Activated T-cell treated with anti-CD3 and anti-CD28 coated beads, Interleukin-2, amount 50 U/mL, for 72 hours (primary cell): Measurements from ENCODE around the gene AATK. TPM values are rescaled to one million over a fixed set of nuclear protein-coding genes. Genes with fewer than 3 reads are reported as not detected.

Experiments used
- ATAC-seq, 2 donors: fragments of 150-1000 bp; cut with Tn5 transposase; replicated peaks in 1 of 2; 2 replicates each; pipeline ENCODE4 v1.10.0; 2021; ENCODE audit warnings: moderate library complexity in 2 of 2, mild to moderate bottlenecking in 1 of 2
- DNase-seq, 2 donors: peaks; one replicate each; pipeline ENCODE4 v3.0.0; 2021 to 2022; ENCODE audit warnings: mixed read lengths in 1 of 2
- H3K27ac Mint-ChIP-seq: one replicate; pipeline ENCODE4 v1.8.0; 2022; ENCODE audit warnings: mild to moderate bottlenecking, moderate library complexity, mixed read lengths
- H3K27me3 Mint-ChIP-seq: one replicate; pipeline ENCODE4 v1.8.0; 2022; ENCODE audit warnings: low read depth, mixed read lengths
- H3K36me3 Mint-ChIP-seq, 2 donors: one replicate each; pipeline ENCODE4 v1.8.0; 2022; ENCODE audit warnings: mixed read lengths in 2 of 2, mild to moderate bottlenecking in 1 of 2; ENCODE audit not compliant: insufficient read depth in 2 of 2
- H3K4me1 Mint-ChIP-seq: one replicate; pipeline ENCODE4 v1.8.0; 2022; ENCODE audit warnings: low read depth, mixed read lengths
- H3K4me3 Mint-ChIP-seq, 2 donors: one replicate each; pipeline ENCODE4 v1.8.0; 2022; ENCODE audit warnings: mild to moderate bottlenecking in 2 of 2, mixed read lengths in 2 of 2, moderate library complexity in 2 of 2
- H3K9me3 Mint-ChIP-seq, 2 donors: one replicate each; pipeline ENCODE4 v1.8.0; 2022; ENCODE audit warnings: mixed read lengths in 2 of 2
- total RNA-seq, 2 donors: library from RNA; stranded (reverse); gene quantifications; one replicate each; pipeline ENCODE4 v1.2.3, GENCODE V29; 2022

Gene AATK
- total RNA-seq, 2 donors from 2014 or later = 0.48 to 0.81 TPM

DNA sequence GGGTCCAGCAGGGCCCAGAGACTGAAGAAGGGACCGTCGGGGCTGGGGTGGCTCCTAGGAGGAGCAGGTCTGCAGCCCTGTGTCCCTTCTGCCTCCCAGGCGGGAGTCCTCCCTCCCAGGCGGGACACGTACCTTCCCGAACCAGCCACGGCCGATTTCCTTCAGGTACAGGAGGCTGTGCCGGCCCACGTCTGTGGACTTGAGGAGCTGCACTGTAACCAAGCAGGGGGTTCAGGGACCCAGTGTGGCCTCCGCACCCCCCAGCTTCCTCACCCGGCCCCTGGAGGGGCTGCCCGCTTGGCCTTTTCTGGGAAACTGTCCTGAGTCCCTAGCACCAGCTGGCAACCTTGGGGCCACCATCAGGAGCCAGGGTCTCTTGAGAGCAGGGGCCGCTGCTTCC, 37.7 kb downstream of the AATK start:
- Mint-ChIP-seq H3K9me3 (no peaks in the 10 kb centered on the region), H3K4me1 (no peaks in the 10 kb centered on the region), H3K36me3 (no peaks in the 10 kb centered on the region), H3K27ac (no peak overlapping the region), H3K4me3 (no peak overlapping the region), H3K27me3 (no peaks in the 10 kb centered on the region)
- ATAC-seq (no peak), DNase-seq (no peak)

DNA sequence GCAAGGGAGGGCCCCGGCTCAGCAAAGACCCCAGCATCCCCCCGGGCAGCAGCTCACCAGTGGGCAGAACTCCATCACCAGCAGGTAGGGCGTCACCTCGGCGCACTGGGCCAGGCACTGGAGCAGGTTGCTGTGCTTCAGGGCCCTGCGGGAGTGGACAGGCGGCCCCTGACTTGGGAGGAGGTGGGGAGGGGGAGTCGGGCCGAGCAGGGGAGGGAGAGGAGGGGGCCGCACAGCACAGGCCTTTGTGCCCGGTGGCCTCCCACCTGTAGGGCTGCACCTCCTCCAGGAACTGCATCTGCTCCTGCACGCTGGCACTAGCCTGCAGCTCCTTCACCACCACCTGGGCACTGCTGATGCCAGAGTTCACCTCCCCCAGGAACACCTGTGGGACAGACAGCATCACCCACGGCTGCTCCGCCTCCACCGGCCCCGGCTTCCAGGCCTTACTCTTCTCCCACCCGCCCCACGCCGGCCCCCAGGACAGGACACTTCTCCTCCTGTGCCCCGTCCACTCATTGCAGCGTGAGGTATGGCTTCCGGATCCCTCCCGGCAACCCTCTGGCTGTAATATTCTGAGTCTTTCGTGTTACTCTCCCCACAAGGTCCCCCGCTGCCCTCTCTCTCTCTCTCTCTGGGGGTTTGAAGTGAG, 38.4 kb downstream of the AATK start:
- Mint-ChIP-seq H3K4me3 (no peak overlapping the region), H3K4me1 (no peaks in the 10 kb centered on the region)

DNA sequence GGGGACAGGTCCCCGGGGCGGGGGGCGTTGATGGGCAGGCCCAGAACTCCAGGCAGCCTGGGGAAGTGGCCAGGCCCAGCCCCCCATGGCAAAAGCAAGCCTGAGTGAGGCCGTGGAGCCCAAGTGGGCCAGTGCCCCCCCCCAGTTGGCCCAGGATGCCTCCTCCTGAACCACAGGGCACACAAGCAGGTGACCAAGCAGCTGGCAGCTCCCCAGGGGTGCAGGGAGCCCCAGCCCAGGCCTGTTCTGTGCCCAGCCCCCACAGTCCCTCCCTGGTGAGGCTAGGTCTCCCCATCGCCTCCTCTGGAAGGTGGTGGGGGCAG, 38.9 kb downstream of the AATK start:
- ATAC-seq (no peak), DNase-seq (no peak)
- Mint-ChIP-seq H3K27ac (no peak overlapping the region), H3K4me1 (no peaks in the 10 kb centered on the region), H3K27me3 (no peaks in the 10 kb centered on the region), H3K4me3 (no peak overlapping the region), H3K36me3 (no peaks in the 10 kb centered on the region), H3K9me3 (no peaks in the 10 kb centered on the region)

More for the DNA sequence above, 38.4 kb downstream of the AATK start:
- DNase-seq (no peak), ATAC-seq (no peak)
- Mint-ChIP-seq H3K27me3 (no peaks in the 10 kb centered on the region), H3K9me3 (no peaks in the 10 kb centered on the region), H3K27ac (no peak overlapping the region), H3K36me3 (no peaks in the 10 kb centered on the region)

DNA sequence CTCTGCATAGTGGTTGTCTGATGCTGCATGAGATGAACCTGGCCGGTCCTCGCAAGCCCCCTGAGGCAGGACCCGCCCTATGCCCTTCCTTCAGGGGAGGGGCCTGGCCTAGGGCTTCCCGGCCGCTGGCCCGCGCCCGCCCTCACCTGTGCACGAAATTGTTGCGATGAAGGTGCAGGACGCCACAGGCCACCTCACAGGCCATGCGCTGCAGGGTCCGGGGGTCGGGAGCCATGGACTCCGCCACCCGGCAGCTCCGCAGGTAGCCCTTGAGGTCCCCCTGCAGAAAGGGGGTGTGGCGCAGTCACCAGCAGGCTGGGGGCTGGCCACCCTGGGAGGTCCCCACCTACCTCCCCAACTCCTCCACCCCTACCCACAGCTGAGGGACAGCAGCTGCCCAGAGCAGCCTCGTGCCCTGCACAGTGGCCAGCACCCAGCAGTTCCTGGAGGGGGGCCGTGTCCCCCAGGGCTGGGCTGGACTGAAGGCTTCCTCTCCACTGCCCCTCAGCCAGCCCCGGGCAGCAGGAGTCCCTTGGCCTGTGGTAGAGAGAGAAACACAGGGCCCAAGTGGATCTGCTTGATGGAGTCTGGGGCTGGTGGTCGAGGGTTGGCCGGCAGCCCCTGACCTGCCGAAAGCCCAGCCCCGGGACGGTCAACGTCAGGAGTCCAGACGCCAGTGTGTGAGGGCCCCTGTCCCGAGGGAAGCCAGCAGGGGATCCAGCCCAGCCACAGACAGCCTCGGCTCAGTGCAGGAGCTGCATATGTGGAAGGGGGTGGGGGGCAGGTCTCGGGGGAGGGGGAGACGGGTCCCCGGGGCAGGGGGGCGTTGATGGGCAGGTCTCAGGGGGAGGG, 39.5 kb downstream of the AATK start:
- Mint-ChIP-seq H3K27ac (no peak overlapping the region), H3K4me3 (no peak overlapping the region), H3K36me3 (no peaks in the 10 kb centered on the region), H3K9me3 (no peaks in the 10 kb centered on the region), H3K4me1 (no peaks in the 10 kb centered on the region), H3K27me3 (no peaks in the 10 kb centered on the region)
- no peak for ATAC-seq
- DNase-seq = no peak

DNA sequence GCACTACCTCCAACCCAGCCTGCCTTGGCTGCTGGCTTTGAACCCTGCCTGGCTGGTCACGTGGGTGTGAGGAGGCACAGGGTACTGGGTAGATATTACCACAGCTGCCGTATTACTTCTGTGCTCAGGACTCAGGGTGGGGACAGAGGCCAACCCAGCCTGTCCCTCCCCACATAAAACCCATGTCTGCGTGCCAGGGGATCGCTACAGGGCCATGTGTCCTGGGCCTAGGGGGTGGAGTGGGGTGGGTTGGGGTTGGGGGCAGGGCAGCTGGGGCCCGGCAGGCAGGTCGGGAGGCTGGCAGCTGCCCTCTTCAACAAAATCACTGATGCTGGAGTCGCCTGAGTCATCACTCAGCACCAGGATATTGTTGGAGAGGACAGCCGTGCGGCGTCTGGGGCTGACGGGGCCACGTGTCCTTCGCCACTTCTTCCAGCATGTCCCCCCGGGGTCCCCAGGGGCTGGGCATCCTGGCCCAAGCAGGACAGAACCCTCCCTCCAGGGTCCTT, 40.4 kb downstream of the AATK start:
- no peaks in the 10 kb centered on the region for H3K4me1 Mint-ChIP-seq
- ATAC-seq = no peak

DNA sequence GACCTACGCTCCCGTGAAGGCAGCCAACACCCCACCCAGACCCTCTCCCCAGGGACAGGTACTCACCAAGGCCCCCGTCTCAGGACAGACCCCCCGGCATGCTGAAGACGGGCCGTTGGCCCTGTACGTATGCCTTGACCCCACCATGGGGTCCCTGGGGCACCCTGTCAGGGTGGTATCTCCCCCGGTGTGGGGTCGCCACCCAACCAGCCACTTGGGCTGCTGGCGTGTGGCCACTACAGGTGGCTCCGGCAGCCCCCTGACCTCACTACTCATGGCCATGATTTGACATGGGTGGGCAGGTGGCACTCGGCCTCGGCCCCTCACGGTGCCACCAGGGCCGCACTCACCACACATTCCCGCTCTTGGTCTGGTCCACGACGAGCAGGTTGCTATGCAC, 41.6 kb downstream of the AATK start:
- H3K4me1 Mint-ChIP-seq = no peaks in the 10 kb centered on the region
- H3K9me3 Mint-ChIP-seq = no peaks in the 10 kb centered on the region
- H3K36me3 Mint-ChIP-seq = no peaks in the 10 kb centered on the region
- ATAC-seq (no peak), DNase-seq (no peak)
- H3K4me3 Mint-ChIP-seq = no peak overlapping the region
- no peak overlapping the region for H3K27ac Mint-ChIP-seq
- H3K27me3 Mint-ChIP-seq = no peaks in the 10 kb centered on the region

More for the DNA sequence above, 40.4 kb downstream of the AATK start:
- no peak overlapping the region for H3K4me3 Mint-ChIP-seq
- no peak overlapping the region for H3K27ac Mint-ChIP-seq
- no peaks in the 10 kb centered on the region for H3K9me3 Mint-ChIP-seq
- H3K36me3 Mint-ChIP-seq = no peaks in the 10 kb centered on the region
- H3K27me3 Mint-ChIP-seq = no peaks in the 10 kb centered on the region
- no peak for DNase-seq

DNA sequence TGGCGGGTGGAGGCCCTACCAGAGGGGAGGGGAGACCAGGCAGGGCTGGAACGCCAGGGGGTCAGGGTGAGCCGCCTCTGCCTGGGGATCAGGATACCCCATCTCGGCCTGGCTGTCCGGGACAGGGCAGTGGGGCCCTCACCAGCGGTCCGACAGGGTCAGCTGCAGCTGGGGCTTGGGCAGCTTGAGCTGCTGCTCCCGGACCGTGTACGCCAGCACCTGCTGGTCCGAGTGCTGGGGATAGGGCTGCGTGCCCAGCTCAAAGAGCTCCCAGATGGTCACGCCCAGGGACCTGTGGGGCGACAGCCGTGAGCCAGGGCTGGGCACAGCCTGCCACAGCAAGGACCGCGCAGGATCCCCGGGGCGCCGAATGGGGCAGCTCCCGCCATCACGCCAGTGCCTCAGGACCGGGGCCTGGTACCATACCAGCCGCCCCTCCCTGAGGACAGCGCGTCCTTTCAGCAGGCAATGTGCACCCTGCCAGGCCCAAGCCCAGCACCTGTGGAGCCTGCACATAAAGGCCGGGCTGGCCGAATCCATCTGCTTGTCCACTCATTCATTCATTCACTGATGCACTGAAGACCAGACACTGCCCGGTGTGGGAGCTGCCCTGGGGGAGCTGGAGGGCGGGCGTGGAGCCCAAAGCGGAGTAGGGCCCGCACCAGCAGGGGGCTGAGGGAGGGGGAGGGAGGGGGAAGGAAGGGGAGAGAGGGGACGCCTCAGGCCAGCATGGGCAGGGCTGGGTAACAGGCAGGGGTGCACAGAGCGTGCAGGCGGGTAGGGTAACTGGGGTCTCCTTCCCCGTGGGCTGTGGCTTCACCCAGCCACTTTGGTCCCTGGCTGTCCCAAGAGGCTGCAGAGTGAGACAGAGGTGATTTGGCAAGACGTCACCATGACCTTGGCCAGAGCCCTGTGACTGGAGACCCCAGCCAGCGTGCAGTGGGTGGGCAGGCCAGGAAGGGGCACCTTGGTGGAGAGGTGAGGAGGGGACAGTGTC, 42.7 kb downstream of the AATK start:
- Mint-ChIP-seq H3K9me3 (no peaks in the 10 kb centered on the region), H3K4me3 (no peak overlapping the region), H3K4me1 (no peaks in the 10 kb centered on the region), H3K27ac (no peak overlapping the region), H3K27me3 (no peaks in the 10 kb centered on the region), H3K36me3 (no peaks in the 10 kb centered on the region)
- ATAC-seq (no peak), DNase-seq (no peak)

DNA sequence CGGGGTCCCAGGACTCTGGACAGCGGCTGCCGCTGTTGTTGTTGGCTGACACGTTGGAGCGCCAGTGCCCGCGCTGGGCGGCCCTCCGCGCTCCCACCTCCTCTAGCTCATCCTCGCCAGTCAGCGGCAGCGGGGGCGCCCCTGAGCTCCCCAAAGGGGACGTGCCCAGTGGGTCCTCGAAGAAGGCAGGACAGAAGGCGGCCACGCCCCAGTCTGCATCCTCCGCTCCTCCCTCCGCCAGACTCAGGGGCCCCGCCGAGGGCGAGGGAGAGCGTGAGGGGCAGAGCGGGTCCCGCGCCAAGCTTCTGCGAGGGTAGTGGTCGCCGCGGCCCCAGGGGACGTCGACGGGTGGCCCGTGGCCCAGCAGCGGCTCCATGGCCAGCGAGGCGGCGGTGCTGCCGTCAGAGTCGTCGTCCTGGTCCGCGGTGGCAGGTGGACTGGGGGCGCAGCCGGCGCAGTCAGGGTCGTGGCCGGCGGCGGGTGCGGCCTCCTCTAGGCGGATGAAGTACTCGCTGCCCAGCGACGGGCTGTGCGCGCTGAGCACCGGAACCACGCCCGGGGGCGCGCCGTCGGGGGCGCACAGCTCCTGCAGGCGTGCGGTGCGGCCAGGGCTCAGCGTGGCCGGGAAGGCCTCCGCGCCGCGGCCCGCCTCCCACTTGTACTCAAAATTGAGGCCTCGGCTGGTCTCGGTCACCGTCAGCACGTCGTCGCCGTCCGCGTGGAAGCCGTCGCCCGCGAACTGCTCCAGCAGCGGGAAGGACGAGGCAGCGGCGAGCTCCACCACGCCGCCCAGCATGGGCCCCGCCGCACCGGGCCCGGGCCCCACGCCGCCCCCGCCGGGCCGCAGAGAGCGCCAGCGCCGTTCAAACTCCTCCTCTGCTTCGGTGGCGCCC, 43.9 kb downstream of the AATK start:
- no peaks in the 10 kb centered on the region for H3K4me1 Mint-ChIP-seq
- H3K9me3 Mint-ChIP-seq = no peaks in the 10 kb centered on the region
- ATAC-seq = no peak
- H3K36me3 Mint-ChIP-seq = no peaks in the 10 kb centered on the region
- no peak overlapping the region for H3K4me3 Mint-ChIP-seq
- H3K27ac Mint-ChIP-seq = no peak overlapping the region
- no peaks in the 10 kb centered on the region for H3K27me3 Mint-ChIP-seq
- DNase-seq = no peak

DNA sequence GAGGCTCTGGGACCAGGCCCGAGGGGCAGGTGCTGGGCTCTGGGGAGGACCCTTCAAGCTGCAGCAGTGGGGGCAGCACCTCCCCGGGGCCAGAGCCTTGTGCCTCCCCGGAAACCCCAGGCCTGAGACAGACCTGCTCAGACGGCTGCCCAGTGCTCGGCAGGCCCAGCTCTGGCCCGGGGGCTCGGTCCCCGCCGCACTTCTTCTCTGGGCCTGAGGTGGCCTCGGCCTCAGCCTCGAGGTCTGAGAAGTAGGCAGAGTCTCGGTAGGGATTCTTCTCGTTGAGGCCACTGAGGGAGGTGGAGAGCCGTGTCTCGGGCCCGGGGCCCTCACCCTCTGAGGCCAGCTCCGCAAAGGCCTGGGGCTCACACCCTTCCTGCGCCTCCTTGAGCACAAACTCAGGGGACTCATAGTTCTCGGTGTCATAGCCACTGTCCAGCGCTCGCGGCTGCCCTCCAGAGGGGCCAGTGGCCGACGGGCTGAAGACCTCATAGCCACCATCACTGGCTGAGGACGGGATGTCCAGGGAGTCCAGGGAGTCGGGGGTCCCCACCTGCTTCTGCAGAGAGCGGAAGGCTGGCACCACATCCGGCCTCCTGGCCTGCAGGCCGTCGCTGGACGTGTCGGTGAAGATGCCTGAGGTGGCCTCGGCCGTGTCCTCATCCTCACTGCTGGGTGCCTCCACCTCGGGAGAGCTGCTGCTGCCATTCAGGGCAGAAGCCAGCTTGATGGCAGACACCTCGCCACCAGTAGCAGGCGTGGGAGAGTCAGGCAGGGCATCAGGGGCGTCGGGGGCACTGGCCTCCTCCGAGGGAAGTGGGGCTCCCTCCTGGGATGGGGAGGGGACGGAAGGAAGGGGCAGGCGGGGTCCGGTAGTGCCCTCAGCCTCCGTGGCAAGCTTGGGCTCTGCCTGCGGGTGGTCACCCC, 45.1 kb downstream of the AATK start:
- Mint-ChIP-seq H3K4me3 (no peak overlapping the region), H3K4me1 (no peaks in the 10 kb centered on the region), H3K36me3 (no peaks in the 10 kb centered on the region), H3K27me3 (no peaks in the 10 kb centered on the region), H3K9me3 (no peaks in the 10 kb centered on the region), H3K27ac (no peak overlapping the region)
- ATAC-seq (no peak), DNase-seq (no peak)

DNA sequence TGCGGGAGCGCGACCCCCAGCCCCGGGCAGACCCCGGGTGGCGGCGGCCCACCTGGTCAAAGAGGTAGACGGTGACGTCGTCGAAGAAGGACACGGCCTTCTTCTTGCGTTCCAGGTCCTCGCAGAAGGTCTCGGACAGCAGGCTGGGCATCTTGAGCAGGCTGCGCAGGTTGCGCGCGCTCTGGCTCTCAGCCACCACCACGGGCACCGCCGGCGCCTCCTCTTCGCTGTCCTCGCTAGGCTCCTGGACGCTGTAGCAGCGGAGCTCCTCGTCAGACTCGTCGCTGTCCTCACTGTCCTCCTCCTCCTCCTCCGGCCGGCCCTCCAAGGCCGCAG, 45.9 kb downstream of the AATK start:
- Mint-ChIP-seq H3K4me1 (no peaks in the 10 kb centered on the region), H3K4me3 (no peak overlapping the region)
- no peak for ATAC-seq

DNA sequence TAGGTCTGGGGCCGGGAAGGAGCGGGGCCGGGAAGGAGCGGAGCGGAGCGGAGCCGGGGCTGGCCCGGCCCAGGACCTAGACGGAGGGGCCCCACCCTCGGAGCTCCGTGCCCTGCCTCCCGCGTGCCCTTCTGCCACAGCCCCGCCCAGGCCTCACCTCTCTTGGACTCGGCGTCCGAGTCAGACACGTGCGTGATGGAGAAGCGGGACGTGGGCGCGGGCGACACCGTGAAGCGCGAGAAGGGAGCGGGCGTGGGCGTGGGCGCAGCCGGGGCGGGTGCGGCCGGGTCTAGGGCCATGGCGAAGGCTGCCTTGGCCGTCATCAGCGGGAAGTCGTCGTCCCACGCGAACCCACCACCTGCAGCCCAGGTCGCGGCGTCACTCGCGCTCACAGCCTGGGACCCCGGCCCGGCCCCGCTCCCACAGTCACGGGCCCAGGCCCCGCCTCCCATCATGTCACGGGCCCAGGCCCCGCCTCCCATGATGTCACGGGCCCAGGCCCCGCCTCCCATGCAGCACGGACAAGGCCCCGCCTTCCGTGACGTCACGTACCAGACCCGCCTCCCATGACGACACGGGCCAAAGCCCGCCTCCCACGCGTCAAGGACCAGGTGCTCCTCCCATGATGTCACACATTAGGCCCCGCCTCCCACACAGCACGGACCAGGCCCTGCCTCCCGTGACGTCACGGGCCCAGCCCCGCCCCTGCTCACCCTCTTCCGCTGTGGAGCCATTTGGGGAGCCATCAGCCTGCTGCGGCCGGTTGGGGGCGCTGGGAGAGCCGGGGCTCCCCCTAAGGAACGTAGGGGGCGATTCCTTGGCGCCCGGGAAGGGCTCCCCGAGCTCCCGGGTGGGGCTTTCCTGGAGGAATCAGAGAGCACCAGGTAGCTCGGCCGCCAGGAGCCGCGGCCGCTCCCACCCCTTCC, 46.5 kb downstream of the AATK start:
- H3K36me3 Mint-ChIP-seq = no peaks in the 10 kb centered on the region

More for the DNA sequence above, 45.9 kb downstream of the AATK start:
- no peaks in the 10 kb centered on the region for H3K9me3 Mint-ChIP-seq
- H3K27ac Mint-ChIP-seq = no peak overlapping the region
- H3K36me3 Mint-ChIP-seq = no peaks in the 10 kb centered on the region
- no peaks in the 10 kb centered on the region for H3K27me3 Mint-ChIP-seq
- no peak for DNase-seq

More for the DNA sequence above, 46.5 kb downstream of the AATK start:
- H3K4me3 Mint-ChIP-seq = peak overlapping the region; percentile 52 to 68
- H3K27me3 Mint-ChIP-seq = no peaks in the 10 kb centered on the region
- H3K9me3 Mint-ChIP-seq = no peaks in the 10 kb centered on the region
- ATAC-seq = peak; percentile 79 to 80
- no peaks in the 10 kb centered on the region for H3K4me1 Mint-ChIP-seq
- H3K27ac Mint-ChIP-seq = no peak overlapping the region
- peak; percentile 88 to 93 for DNase-seq
